Putamen (tissue), 1 donor: ENCODE results near the gene IL6R.
"Not testable (repeated sequence)": the region's sequence is repeated elsewhere in the genome, so short reads cannot be mapped to it uniquely, and the experiment has no call there.

Source experiments
- DNase-seq: peaks from one replicate; pipeline ENCODE4 v3.0.0-alpha.2; 2016; ENCODE audit warnings: low spot score

The IL6R gene

GRCh38 chr1:154406886-154407197 lies 1.7 kb downstream of the IL6R start:
- DNase-seq = no peak

DNA sequence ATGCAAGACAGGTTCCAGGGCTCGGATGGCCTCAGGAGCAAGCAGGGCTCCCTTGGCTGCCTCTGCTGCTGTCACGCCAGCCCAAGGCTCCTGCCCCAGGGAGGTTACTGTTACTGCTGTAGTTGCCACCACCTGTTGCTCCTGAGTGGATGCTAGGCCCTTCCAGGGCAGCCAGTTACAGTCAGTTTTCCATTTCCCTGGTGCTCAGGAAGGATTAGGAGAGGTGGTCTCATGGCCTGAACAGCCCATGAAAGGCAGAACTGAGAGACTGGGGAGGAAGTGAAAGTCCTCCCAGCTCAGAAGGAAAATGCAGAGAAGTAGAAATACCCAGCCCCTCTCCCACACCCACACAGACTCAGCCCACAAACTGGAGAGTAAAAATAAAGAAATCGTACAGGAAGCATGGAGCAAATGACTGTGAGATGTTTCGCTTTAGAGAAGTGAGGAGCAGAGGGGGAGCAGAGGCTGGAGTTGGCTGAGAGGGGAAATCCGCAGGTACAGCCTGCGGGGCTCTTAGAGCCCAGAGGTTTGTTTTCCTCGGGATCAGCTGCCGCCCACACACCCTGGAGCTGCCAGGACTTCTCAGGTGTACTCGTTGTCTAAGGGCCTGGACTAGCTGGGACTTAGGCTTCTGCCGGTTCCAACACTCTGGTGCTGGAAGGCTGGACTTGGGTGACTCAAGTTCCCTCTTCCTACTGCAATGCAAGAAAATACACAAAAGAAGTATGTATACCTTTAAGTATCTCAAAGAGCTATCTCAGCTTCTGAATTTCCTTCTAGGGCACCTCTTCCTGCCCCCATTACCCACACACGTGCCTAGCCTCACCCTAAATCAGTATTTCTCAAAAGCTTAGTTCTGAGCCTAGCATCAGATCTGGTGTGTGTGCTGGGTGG lies 2.3 kb downstream of the IL6R start:
- peak; percentile 52 for DNase-seq

DNA sequence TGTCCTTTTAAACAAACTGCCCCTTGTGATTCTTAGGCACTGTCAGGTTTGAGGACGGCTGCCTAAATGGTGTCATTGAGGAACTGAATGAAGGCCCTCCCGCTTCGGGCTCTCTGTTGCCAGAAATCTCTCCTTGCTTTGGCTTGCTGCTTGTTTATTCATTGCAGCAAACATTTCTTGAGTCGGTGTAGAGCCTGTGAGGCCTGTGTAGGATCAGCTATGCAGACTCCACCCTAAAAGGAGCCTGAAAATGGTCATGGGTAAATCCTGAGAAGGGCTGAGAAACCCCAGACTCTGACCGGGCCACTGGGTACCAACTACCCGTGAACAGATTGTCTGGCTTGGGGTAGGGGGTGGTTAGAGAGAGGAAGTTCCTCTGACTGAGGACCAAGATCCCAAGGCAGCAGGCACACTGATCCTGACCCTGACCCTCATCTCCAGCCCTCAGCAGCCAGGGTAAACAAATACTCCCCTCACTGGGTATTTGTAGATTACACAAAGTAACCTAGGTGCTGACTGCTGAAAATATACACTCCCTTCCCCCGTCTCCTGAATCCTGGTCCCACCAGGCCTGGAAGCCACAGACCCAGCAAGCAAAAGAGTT lies 3.1 kb downstream of the IL6R start:
- DNase-seq = peak; percentile 15

DNA sequence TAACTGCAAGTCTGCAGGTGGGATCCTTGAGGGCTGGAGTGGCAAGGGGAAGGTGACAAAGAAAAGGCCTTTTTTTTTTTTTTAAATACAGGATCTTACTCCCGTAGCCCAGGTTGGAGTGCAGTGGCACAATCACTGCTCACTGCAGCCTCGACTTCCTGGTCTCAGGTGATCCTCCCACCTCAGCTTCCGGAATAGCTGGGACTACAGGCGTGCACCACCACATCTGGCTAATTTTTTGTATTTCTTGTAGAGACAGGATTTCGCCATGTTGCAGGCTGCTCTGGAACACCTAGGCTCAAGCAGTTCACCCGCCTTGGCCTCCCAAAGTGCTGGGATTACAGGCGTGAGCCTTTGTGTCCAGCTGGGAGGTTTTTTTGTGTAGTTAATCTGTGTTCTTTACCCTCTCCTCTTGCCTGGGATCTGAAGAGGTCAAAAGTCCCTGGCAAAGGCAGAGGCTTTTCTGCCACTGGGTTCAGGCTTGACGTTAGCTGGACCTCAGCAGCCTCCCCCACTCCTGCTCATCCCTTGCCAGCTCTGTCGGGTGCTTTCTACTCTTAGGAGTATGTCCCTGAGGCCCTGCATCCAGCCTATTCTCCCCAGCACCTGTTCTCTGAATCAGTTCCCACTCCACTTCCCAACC lies 5.2 kb downstream of the IL6R start:
- no peak for DNase-seq

- DNase-seq = no peak
Measured at GRCh38 chr1:154411525-154411924, 6.4 kb downstream of the IL6R start.

DNA sequence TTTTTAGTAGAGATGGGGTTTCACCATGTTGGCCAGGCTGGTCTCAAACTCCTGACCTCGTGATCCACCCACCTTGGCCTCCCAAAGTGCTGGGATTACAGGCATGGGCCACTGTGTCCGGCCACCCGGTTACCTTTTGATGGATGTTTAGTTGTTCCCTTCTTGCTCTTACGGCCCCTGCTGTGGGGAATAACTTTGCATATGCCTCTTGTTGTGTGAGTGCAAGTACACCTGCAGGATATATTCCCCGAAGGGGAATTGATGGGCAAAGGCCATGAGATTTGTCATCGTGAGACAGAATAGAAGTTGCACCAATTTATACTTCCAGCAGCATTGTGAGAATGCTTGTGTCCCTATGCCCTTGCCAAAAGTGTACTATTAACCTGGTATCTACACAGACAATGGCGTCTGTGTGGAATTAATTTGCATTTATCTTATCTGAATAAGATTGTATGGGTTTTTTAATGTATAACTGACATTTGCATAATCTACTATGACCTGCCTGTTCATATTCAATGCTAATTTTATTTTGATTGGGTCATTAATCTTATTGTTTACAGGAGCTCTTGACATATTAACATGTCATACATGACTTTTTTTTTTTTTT lies 8.1 kb downstream of the IL6R start:
- DNase-seq = no peak

DNA sequence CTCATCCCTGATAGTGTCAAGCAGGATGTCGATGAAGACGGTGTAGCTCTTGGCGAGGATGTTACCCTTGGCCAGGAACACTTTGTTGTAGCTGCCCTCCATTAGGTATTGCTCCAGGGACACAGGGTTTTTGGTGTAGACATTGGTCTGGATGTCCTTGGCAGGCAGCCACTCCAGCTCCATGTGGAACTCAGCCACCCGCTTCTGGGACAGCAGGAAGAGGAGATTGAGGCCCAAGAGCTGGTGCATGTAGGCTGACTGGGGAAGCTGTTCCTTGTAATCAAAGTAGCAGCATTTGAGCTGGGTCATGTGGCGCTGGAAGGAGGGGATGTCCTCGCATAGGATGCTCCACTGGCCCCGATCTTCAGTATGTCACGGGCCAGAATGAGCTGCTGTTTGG lies 9.5 kb downstream of the IL6R start:
- no peak for DNase-seq

GRCh38 chr1:154416471-154417337 lies 11.6 kb downstream of the IL6R start:
- DNase-seq = no peak

- DNase-seq = no peak
Measured at GRCh38 chr1:154417338-154417608, 12.1 kb downstream of the IL6R start.

DNA sequence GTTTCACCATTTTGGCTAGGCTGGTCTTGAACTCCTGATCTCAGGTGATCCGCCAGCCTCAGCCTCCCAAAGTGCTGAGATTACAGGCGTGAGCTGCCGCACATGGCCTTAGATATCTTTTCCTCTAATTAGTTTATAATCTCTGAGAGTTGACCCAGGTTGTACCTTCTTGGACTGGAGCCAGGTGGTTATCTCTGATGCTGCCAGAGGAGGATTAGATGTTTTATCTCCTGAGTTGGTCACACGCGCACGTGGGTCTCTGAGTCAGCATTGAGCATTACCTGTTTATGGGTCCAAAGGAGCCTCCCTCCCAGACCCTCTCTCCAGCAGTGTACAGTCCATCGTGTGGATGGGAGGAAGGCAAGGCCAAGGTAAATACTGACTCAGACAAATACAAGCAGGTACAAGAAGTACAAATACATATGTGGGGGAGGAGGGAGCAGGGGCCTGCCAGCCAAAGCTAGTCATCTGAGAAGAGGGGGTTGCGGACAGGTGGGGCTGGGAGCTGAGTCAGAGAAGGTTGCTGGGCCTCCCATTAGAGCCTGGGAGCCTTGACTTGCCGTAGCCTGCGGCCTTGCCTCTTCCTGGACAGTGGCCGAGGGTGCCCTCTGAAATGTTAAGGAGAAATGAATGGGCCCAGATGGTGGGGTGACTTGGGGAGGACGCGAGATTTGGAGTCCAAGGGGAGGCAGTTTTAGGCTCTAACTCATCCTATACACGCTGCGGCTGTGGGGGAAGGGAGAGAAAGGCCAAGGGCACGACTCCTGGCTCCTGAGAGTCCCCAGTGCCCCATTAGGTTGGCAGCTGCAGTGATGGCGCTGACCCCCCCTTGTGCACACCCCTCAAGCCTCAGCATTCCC lies 13.1 kb downstream of the IL6R start:
- no peak for DNase-seq

GRCh38 chr1:154418923-154419619 lies 13.9 kb downstream of the IL6R start:
- no peak for DNase-seq

- DNase-seq = peak; percentile 70
Measured at GRCh38 chr1:154419620-154420571, 14.8 kb downstream of the IL6R start.

GRCh38 chr1:154420961-154421924 lies 16.1 kb downstream of the IL6R start:
- DNase-seq = no peak

DNA sequence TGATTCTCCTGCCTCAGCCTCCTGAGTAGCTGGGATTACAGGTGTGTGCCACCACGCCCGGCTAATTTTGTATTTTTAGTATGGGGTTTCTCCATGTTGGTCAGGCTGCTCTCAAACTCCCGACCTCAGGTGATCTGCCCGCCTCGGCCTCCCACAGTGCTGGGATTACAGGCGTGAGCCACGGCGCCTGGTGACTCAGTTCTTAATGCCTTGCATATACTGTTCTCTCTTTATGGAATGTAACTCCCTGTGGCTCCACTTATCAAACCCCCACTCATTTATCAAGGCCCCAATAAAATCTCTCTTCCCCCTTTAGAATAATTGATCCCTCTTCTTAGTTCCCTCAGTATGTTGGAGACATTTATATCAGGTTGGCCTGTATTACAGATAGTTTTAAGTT lies 16.9 kb downstream of the IL6R start:
- not testable (repeated sequence) for DNase-seq

DNA sequence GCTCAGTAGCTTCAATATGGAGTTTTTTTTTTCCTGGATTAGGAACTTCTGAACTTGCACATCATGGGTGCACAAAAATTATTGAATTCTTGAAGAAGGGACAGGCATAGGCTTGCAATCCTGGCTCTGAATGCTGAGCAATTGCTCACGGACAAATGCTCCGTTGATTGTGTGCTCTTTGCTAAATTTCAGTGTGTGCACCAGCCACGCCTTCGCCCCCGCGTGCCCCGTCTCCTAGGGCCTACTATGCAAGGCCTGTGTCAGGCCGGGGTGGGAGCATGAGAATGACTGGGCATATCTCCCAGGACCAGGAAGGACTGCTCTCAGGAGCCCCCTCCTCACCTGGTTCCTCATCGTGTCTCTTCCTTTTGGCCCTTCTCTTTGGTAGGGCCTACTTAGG lies 17.4 kb downstream of the IL6R start:
- DNase-seq = no peak

GRCh38 chr1:154423304-154423987 lies 18.3 kb downstream of the IL6R start:
- peak; percentile 78 for DNase-seq

DNA sequence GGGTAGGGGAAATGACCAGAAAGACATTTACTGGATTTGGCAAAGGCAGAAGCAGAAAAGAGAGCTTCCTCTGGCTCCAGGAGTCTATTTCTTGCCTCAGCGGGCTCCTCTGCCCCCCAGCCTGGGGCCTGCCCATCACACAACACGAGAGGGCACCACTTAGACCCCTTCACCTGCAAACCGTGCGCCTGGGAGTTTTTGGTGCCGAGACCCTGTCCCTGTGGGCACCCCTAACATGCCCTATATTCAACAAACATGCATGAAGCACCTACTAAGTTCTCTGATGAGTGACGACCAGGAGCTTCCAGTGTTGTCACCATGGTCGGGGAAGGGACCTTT lies 18.8 kb downstream of the IL6R start:
- no peak for DNase-seq

DNA sequence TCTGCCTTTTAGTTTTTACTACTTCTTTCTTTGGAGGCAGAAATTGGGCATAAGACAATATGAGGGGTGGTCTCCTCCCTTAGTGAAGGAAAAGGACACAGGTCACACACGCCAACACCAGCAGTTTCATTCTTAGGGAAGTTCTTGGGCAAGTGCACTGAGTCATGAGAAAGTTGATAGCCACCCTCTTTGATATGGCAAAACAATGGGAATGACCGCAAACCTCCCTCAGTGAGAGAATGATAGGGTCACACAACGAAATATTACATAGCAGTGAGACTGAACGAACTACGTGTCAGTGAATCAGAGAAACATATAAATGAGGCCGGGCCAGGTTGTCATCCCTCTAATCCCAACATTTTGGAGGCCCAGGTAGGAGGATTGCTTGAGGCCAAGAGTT lies 20.0 kb downstream of the IL6R start:
- no peak for DNase-seq
